ENCODE results near the gene GLRX2.
"Not testable (repeated sequence)": the region's sequence is repeated elsewhere in the genome, so short reads cannot be mapped to it uniquely, and the experiment has no call there.

Gene GLRX2

GRCh38 chr1:193059282-193060114 lies 45.7 kb downstream of the GLRX2 start, which contains the start of the genes RO60 and UCHL5:
Gene RO60, plus strand, starts transcription at chr1:193059612. Its CDS starts 9,443 bp downstream, at chr1:193069055.
Gene UCHL5, minus strand, starts transcription at chr1:193059360. Its CDS starts 100 bp downstream, at chr1:193059260.
- no peaks in the 10 kb centered on the region for H3K9me2 ChIP-seq (replicated peaks; ENCODE audit: insufficient read depth, low read length)
- peaks cover 24% of the 10 kb centered on the region for H3K36me3 ChIP-seq (ENCODE audit: low read length)
- H3K27ac ChIP-seq (ENCODE audit: low read depth, low read length) = peak within 1 kb of the TSS; percentile 77
- H3K79me2 ChIP-seq (ENCODE audit: insufficient read depth, low read length) = peaks cover 98% of the 10 kb centered on the region
- peak within 1 kb of the TSS; percentile 81 for H3K4me3 ChIP-seq (ENCODE audit: insufficient read depth, low read length, poor library complexity, severe bottlenecking)
- peak within 1 kb of the TSS; percentile 92 for H3K9ac ChIP-seq (ENCODE audit: low read length)
- peaks cover 19% of the 10 kb centered on the region for H3F3A ChIP-seq (ENCODE audit: insufficient read depth)
- H3K9me3 ChIP-seq (ENCODE audit: insufficient read depth, low read length) = no peaks in the 10 kb centered on the region
- no peak for TF ChIP-seq CTCF (IDR thresholded peaks at IDR 0.05; ENCODE audit: insufficient read depth, low read length, poor library complexity, severe bottlenecking)
- TF ChIP-seq EZH2phosphoT487 (conservative IDR thresholded peaks at IDR 0.05; ENCODE audit: low read length) = no peak
- H3K4me2 ChIP-seq (ENCODE audit: low read depth, low read length, poor library complexity, severe bottlenecking) = peak within 1 kb of the TSS; percentile 100
- peak within 1 kb of the TSS; percentile 78 for H2AFZ ChIP-seq (ENCODE audit: low read depth, low read length, severe bottlenecking)
- H3K27me3 ChIP-seq (ENCODE audit: low read length) = no peaks in the 10 kb centered on the region
- 0 out of 2 replicates have a peak, but pooled peaks cover 8% of the 10 kb centered on the region for H4K20me1 ChIP-seq (ENCODE audit: low read depth, low read length)

GRCh38 chr1:193058529-193059281 lies 46.5 kb downstream of the GLRX2 start:
- Histone ChIP-seq H3K4me2 (ENCODE audit: low read depth, low read length, poor library complexity, severe bottlenecking) (peak overlapping the region; percentile 84), H3K36me3 (ENCODE audit: low read length) (peaks cover 24% of the 10 kb centered on the region), H3K4me3 (ENCODE audit: insufficient read depth, low read length, poor library complexity, severe bottlenecking) (peak overlapping the region; percentile 81), H3K27ac (ENCODE audit: low read depth, low read length) (peak overlapping the region; percentile 77), H3K27me3 (ENCODE audit: low read length) (no peaks in the 10 kb centered on the region), H4K20me1 (ENCODE audit: low read depth, low read length) (0 out of 2 replicates have a peak, but pooled peaks cover 4% of the 10 kb centered on the region), H3F3A (ENCODE audit: insufficient read depth) (peaks cover 19% of the 10 kb centered on the region), H3K9ac (ENCODE audit: low read length) (peak overlapping the region; percentile 92), H3K9me2 (replicated peaks; ENCODE audit: insufficient read depth, low read length) (no peaks in the 10 kb centered on the region), H3K9me3 (ENCODE audit: insufficient read depth, low read length) (no peaks in the 10 kb centered on the region), H2AFZ (ENCODE audit: low read depth, low read length, severe bottlenecking) (no peak overlapping the region), H3K79me2 (ENCODE audit: insufficient read depth, low read length) (peaks cover 98% of the 10 kb centered on the region)
- TF ChIP-seq CTCF (IDR thresholded peaks at IDR 0.05; ENCODE audit: insufficient read depth, low read length, poor library complexity, severe bottlenecking) (no peak), EZH2phosphoT487 (conservative IDR thresholded peaks at IDR 0.05; ENCODE audit: low read length) (no peak)

- Histone ChIP-seq H3F3A (ENCODE audit: insufficient read depth) (peaks cover 13% of the 10 kb centered on the region), H3K27me3 (ENCODE audit: low read length) (no peaks in the 10 kb centered on the region), H3K9me3 (ENCODE audit: insufficient read depth, low read length) (no peaks in the 10 kb centered on the region), H3K4me2 (ENCODE audit: low read depth, low read length, poor library complexity, severe bottlenecking) (no peak overlapping the region), H3K9ac (ENCODE audit: low read length) (no peak overlapping the region), H3K9me2 (replicated peaks; ENCODE audit: insufficient read depth, low read length) (no peaks in the 10 kb centered on the region), H3K4me3 (ENCODE audit: insufficient read depth, low read length, poor library complexity, severe bottlenecking) (no peak overlapping the region), H2AFZ (ENCODE audit: low read depth, low read length, severe bottlenecking) (no peak overlapping the region), H3K79me2 (ENCODE audit: insufficient read depth, low read length) (peaks cover 90% of the 10 kb centered on the region), H4K20me1 (ENCODE audit: low read depth, low read length) (peaks cover 16% of the 10 kb centered on the region), H3K36me3 (ENCODE audit: low read length) (peaks cover 23% of the 10 kb centered on the region; the same call in 1 of the 2 replicates), H3K27ac (ENCODE audit: low read depth, low read length) (no peak overlapping the region)
- TF ChIP-seq EZH2phosphoT487 (conservative IDR thresholded peaks at IDR 0.05; ENCODE audit: low read length) (no peak), CTCF (IDR thresholded peaks at IDR 0.05; ENCODE audit: insufficient read depth, low read length, poor library complexity, severe bottlenecking) (no peak)
These were observed 51.0 kb downstream of the GLRX2 start for GRCh38 chr1:193054169-193054675.

- not testable (repeated sequence) for H3K4me3 ChIP-seq (ENCODE audit: insufficient read depth, low read length, poor library complexity, severe bottlenecking); H3K27ac ChIP-seq (ENCODE audit: low read depth, low read length); H3K9ac ChIP-seq (ENCODE audit: low read length); H2AFZ ChIP-seq (ENCODE audit: low read depth, low read length, severe bottlenecking); H3K4me2 ChIP-seq (ENCODE audit: low read depth, low read length, poor library complexity, severe bottlenecking); H3K27me3 ChIP-seq (ENCODE audit: low read length); H3K9me3 ChIP-seq (ENCODE audit: insufficient read depth, low read length); H3F3A ChIP-seq (ENCODE audit: insufficient read depth); H3K9me2 ChIP-seq (replicated peaks; ENCODE audit: insufficient read depth, low read length)
- peaks cover 16% of the 10 kb centered on the region for H4K20me1 ChIP-seq (ENCODE audit: low read depth, low read length)
- peaks cover 52% of the 10 kb centered on the region for H3K36me3 ChIP-seq (ENCODE audit: low read length)
- peaks cover 43% of the 10 kb centered on the region for H3K79me2 ChIP-seq (ENCODE audit: insufficient read depth, low read length)
These were observed 56.3 kb downstream of the GLRX2 start for GRCh38 chr1:193048913-193049312.

Data from SU-DHL-6 (cell line).